ENCODE measurements around the gene ALX4. TPM values are rescaled to one million over a fixed set of nuclear protein-coding genes. Genes with fewer than 3 reads are reported as not detected.

ALX4 gene
- total and polyA plus RNA-seq, 9 of the 15 experiments (the other 6 are each of a cell fraction or from before 2014, with no cell fraction given) = 0.07 to 1.2 (median 0.33) TPM

- TF ChIP-seq STAT5B (CRISPR knock-in tag; IDR thresholded peaks at IDR 0.05) (no peak), TEAD4 (IDR thresholded peaks at IDR 0.05; ENCODE audit: low read length) (no peak), TEAD4 (CRISPR knock-in tag; IDR thresholded peaks at IDR 0.05; ENCODE audit: borderline replicate concordance) (peak; percentile 94; the same call in 1 of the 2 replicates), FOXA1 (IDR thresholded peaks at IDR 0.05; ENCODE audit: borderline replicate concordance) (no peak), ZNF24 (IDR thresholded peaks at IDR 0.05) (0 out of 2 replicates have a peak, but pooled peaks have one; percentile 29), ESRRB (CRISPR knock-in tag; IDR thresholded peaks at IDR 0.05; ENCODE audit: borderline replicate concordance) (no peak), ZNF3 (CRISPR knock-in tag; IDR thresholded peaks at IDR 0.05) (no peak), NRF1 (conservative IDR thresholded peaks at IDR 0.05 in 1 of 2, IDR thresholded peaks at IDR 0.05 in 1 of 2) (peak; percentile 91 to 92), ATF6 (CRISPR knock-in tag; IDR thresholded peaks at IDR 0.05) (peak; percentile 83; the same call in 1 of the 2 replicates), TFAM (CRISPR knock-in tag; conservative IDR thresholded peaks at IDR 0.05) (no peak), ZNF75A (CRISPR knock-in tag; IDR thresholded peaks at IDR 0.05) (no peak), EGR1 (conservative IDR thresholded peaks at IDR 0.05) (peak; percentile 72), HNRNPLL (IDR thresholded peaks at IDR 0.05; ENCODE audit: low read depth, low read length, poor library complexity, severe bottlenecking) (peak; percentile 94), FOXP1 (CRISPR knock-in tag; IDR thresholded peaks at IDR 0.05) (peak; percentile 88), PRMT5 (CRISPR knock-in tag; IDR thresholded peaks at IDR 0.05) (no peak), NCOR1 (IDR thresholded peaks at IDR 0.05) (no peak), PREB (CRISPR knock-in tag; IDR thresholded peaks at IDR 0.05) (no peak), ZBTB1 (CRISPR knock-in tag; IDR thresholded peaks at IDR 0.05; ENCODE audit: borderline replicate concordance, low read depth) (peak; percentile 99), TFAP4 (CRISPR knock-in tag; IDR thresholded peaks at IDR 0.05; ENCODE audit: borderline replicate concordance) (peak; percentile 76), KLF10 (CRISPR knock-in tag; IDR thresholded peaks at IDR 0.05) (no peak), SMAD4 (CRISPR knock-in tag; conservative IDR thresholded peaks at IDR 0.05) (no peak)
- TF ChIP-seq, protein P1, sequence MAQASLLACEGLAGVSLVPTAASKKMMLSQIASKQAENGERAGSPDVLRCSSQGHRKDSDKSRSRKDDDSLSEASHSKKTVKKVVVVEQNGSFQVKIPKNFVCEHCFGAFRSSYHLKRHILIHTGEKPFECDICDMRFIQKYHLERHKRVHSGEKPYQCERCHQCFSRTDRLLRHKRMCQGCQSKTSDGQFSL (CRISPR knock-in tag; IDR thresholded peaks at IDR 0.05) = peak; percentile 58; the same call in 1 of the 2 replicates
- TF ChIP-seq, protein P1 (tag; IDR thresholded peaks at IDR 0.05) = no peak
Measured at GRCh38 chr11:44309478-44310205, at the start of gene ALX4 (continued).
